Epithelial cell of prostate (primary cell): ENCODE measurements around the gene ACOXL.

Source experiments
- DNase-seq: peaks from one replicate; pipeline ENCODE4 v3.0.0-alpha.2; 2011; ENCODE audit warnings: low read depth, low spot score
- H3K27ac ChIP-seq: fragments of 450-650 bp; 2 replicates; pipeline ENCODE4 v1.5.1; 2017; ENCODE audit warnings: mild to moderate bottlenecking

ACOXL gene

GRCh38 chr2:110785439-110785838, 53.1 kb downstream of the ACOXL start:
- DNase-seq, result no peak
- H3K27ac ChIP-seq, result no peak overlapping the region

- no peak for DNase-seq
- H3K27ac ChIP-seq, result no peak overlapping the region
These were observed 56.6 kb downstream of the ACOXL start for GRCh38 chr2:110788976-110789375.

GRCh38 chr2:110789706-110790105, 57.3 kb downstream of the ACOXL start:
- no peak for DNase-seq
- no peak overlapping the region for H3K27ac ChIP-seq

- DNase-seq, result no peak
- no peak overlapping the region for H3K27ac ChIP-seq
These were observed 58.5 kb downstream of the ACOXL start for GRCh38 chr2:110790907-110791306.

GRCh38 chr2:110791435-110791834, 59.1 kb downstream of the ACOXL start:
- no peak overlapping the region for H3K27ac ChIP-seq
- no peak for DNase-seq

GRCh38 chr2:110793034-110793433, 60.7 kb downstream of the ACOXL start:
- DNase-seq, result no peak
- H3K27ac ChIP-seq, result no peak overlapping the region

GRCh38 chr2:110794390-110794789, 62.0 kb downstream of the ACOXL start:
- no peak for DNase-seq
- no peak overlapping the region for H3K27ac ChIP-seq

GRCh38 chr2:110794951-110795350, 62.6 kb downstream of the ACOXL start:
- H3K27ac ChIP-seq, result no peak overlapping the region
- no peak for DNase-seq

GRCh38 chr2:110796716-110797301, 64.4 kb downstream of the ACOXL start:
- DNase-seq, result no peak
- no peak overlapping the region for H3K27ac ChIP-seq

- DNase-seq, result no peak
- no peak overlapping the region for H3K27ac ChIP-seq
These were observed 67.0 kb downstream of the ACOXL start for GRCh38 chr2:110799376-110799775.

GRCh38 chr2:110800611-110801402, 68.4 kb downstream of the ACOXL start:
- H3K27ac ChIP-seq, result no peak overlapping the region
- DNase-seq, result no peak

GRCh38 chr2:110802208-110802932, 70.0 kb downstream of the ACOXL start:
- H3K27ac ChIP-seq, result no peak overlapping the region
- no peak for DNase-seq

GRCh38 chr2:110804433-110804832, 72.1 kb downstream of the ACOXL start:
- H3K27ac ChIP-seq, result no peak overlapping the region
- DNase-seq, result no peak

- no peak overlapping the region for H3K27ac ChIP-seq
- no peak for DNase-seq
These were observed 72.5 kb downstream of the ACOXL start for GRCh38 chr2:110804915-110805314.

- no peak overlapping the region for H3K27ac ChIP-seq
- DNase-seq, result no peak
These were observed 73.6 kb downstream of the ACOXL start for GRCh38 chr2:110805894-110806452.

- no peak overlapping the region for H3K27ac ChIP-seq
- no peak for DNase-seq
These were observed 75.1 kb downstream of the ACOXL start for GRCh38 chr2:110807522-110807921.

GRCh38 chr2:110810404-110810803, 78.0 kb downstream of the ACOXL start:
- DNase-seq, result no peak
- no peak overlapping the region for H3K27ac ChIP-seq

GRCh38 chr2:110812726-110813645, 80.6 kb downstream of the ACOXL start:
- no peak for DNase-seq
- H3K27ac ChIP-seq, result no peak overlapping the region

- no peak for DNase-seq
- no peak overlapping the region for H3K27ac ChIP-seq
These were observed 81.5 kb downstream of the ACOXL start for GRCh38 chr2:110813896-110814295.

- H3K27ac ChIP-seq, result no peak overlapping the region
- DNase-seq, result no peak
These were observed 83.6 kb downstream of the ACOXL start for GRCh38 chr2:110815938-110816337.
